Left hindlimb (tissue), 1 donor: Measurements from ENCODE around the gene MCF2L2.

ENCODE experiments used
- DNase-seq: peaks from one replicate; pipeline ENCODE4 v3.0.0-alpha.2; 2018

MCF2L2 gene

GRCh38 chr3:183226333-183226890 lies 202.0 kb downstream of the MCF2L2 start:
- no peak for DNase-seq

- no peak for DNase-seq
Observed at GRCh38 chr3:183224180-183224970, 204.0 kb downstream of the MCF2L2 start.

- no peak for DNase-seq
Observed at GRCh38 chr3:183222631-183223235, 205.7 kb downstream of the MCF2L2 start.

- no peak for DNase-seq
Observed at GRCh38 chr3:183220828-183221227, 207.6 kb downstream of the MCF2L2 start.

- DNase-seq = no peak
Observed at GRCh38 chr3:183218826-183219225, 209.6 kb downstream of the MCF2L2 start.

GRCh38 chr3:183217548-183218332 lies 210.7 kb downstream of the MCF2L2 start:
- no peak for DNase-seq

GRCh38 chr3:183215591-183216202 lies 212.7 kb downstream of the MCF2L2 start:
- no peak for DNase-seq

- no peak for DNase-seq
Observed at GRCh38 chr3:183214277-183214612, 214.2 kb downstream of the MCF2L2 start.

GRCh38 chr3:183213415-183214276 lies 214.8 kb downstream of the MCF2L2 start:
- no peak for DNase-seq

- no peak for DNase-seq
Observed at GRCh38 chr3:183212565-183212964, 215.9 kb downstream of the MCF2L2 start.

- no peak for DNase-seq
Observed at GRCh38 chr3:183212096-183212495, 216.3 kb downstream of the MCF2L2 start.

GRCh38 chr3:183211352-183211751 lies 217.1 kb downstream of the MCF2L2 start:
- peak; percentile 30 for DNase-seq

- no peak for DNase-seq
Observed at GRCh38 chr3:183210862-183211341, 217.5 kb downstream of the MCF2L2 start.

- DNase-seq = no peak
Observed at GRCh38 chr3:183210341-183210740, 218.1 kb downstream of the MCF2L2 start.

GRCh38 chr3:183208800-183209199 lies 219.6 kb downstream of the MCF2L2 start:
- no peak for DNase-seq

- no peak for DNase-seq
Observed at GRCh38 chr3:183208260-183208659, 220.2 kb downstream of the MCF2L2 start.

- DNase-seq = no peak
Observed at GRCh38 chr3:183203670-183204069, 224.7 kb downstream of the MCF2L2 start.

- no peak for DNase-seq
Observed at GRCh38 chr3:183202004-183202722, 226.3 kb downstream of the MCF2L2 start.

- DNase-seq = no peak
Observed at GRCh38 chr3:183198939-183199338, 229.5 kb downstream of the MCF2L2 start.

- DNase-seq = no peak
Observed at GRCh38 chr3:183197734-183198133, 230.7 kb downstream of the MCF2L2 start.

GRCh38 chr3:183195266-183195665 lies 233.2 kb downstream of the MCF2L2 start:
- DNase-seq = no peak
